Measurements from ENCODE around the gene SCN3B.

The SCN3B gene

DNA sequence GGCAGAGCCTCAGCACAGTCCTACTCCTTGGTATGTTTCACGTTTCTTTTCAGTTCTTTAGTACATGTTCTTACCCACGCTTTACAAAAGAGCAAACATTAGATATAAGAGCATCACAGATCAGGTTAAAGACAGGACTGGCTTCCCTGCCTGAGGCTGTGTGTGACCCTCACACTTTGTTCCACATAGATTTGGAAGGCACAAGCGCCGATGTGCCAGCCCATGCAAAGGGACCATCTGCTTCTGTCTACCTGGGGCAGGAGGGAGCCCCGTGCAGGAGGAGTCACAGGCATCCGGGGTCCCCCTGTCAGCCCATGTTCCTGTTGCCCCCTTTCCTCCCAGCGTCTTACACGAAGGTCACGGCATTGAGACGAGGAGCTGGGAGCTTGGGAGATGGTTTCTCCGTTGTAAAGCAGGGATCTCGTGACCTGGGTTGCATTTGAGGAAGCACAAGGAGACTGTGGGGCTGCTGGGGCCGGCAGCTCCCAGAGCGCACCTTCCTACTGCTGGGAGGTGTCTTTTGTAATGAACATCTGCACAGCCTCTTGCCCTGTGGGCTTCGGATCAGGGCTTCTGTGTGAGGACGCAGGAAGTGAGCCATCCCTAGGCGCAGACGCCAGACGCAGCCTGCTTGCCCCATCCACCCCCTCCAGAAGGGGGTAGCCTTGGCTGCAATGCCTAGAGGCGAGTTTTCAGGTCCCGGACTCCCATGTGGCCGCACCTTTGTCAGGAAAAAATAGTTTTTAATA is 72.6 kb downstream of the SCN3B start:
- Histone ChIP-seq H3K4me3 (ENCODE audit: low read depth in 1 of 2, low read length in 1 of 2) (no peak overlapping the region), H3K36me3 (peaks cover 28% of the 10 kb centered on the region), H3K27me3 (no peaks in the 10 kb centered on the region), H3K27ac (no peak overlapping the region), H3K9me3 (no peaks in the 10 kb centered on the region), H3K4me1 (ENCODE audit: control insufficient read depth in 1 of 2, insufficient read depth in 1 of 2, low read depth in 1 of 2, low read length in 1 of 2) (peaks cover 2 to 10% of the 10 kb centered on the region in 2 experiments)
- TF ChIP-seq, protein P1, sequence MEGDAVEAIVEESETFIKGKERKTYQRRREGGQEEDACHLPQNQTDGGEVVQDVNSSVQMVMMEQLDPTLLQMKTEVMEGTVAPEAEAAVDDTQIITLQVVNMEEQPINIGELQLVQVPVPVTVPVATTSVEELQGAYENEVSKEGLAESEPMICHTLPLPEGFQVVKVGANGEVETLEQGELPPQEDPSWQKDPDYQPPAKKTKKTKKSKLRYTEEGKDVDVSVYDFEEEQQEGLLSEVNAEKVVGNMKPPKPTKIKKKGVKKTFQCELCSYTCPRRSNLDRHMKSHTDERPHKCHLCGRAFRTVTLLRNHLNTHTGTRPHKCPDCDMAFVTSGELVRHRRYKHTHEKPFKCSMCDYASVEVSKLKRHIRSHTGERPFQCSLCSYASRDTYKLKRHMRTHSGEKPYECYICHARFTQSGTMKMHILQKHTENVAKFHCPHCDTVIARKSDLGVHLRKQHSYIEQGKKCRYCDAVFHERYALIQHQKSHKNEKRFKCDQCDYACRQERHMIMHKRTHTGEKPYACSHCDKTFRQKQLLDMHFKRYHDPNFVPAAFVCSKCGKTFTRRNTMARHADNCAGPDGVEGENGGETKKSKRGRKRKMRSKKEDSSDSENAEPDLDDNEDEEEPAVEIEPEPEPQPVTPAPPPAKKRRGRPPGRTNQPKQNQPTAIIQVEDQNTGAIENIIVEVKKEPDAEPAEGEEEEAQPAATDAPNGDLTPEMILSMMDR (IDR thresholded peaks at IDR 0.05) = no peak

DNA sequence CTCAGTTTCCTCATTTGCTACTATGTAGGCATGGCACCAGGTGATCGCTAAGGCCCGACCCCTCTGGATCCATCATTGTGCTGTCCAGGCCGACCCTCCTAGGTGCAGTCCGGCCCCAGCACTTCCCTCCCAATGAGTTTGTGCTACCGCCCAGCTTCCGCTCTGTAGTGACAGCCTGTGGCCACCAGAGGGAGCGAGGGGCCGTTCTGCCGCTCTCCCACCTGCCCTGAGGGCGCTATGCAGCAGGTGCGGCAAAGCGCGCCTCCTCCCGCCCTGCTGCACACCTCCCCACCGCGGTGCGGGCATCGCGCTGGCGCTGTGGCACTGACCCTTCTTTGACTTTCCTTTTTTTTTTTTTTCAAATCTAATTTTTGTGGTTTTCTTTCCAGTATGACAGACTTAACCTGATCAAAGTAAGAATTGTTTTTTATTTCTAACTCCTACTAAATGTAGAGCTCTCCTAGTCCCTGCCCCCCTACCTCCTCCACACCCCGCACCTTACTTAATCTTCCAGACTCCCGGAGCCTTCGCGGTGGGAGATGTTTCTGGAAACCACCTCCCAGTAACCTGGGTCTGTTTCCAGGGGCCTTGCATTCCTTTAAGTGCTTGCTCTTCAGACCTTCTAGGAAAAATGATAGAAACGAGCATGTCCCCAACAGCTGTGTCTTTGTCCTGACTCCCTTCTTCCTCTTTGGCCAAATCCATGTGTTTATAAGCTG is 73.7 kb downstream of the SCN3B start:
- no peaks in the 10 kb centered on the region for H3K27me3 ChIP-seq
- TF ChIP-seq, protein P1 (IDR thresholded peaks at IDR 0.05) = peak; percentile 90
- no peak overlapping the region for H3K27ac ChIP-seq
- H3K9me3 ChIP-seq = no peaks in the 10 kb centered on the region
- peaks cover 19% of the 10 kb centered on the region for H3K36me3 ChIP-seq
- peaks cover 13 to 16% of the 10 kb centered on the region in 2 experiments for H3K4me1 ChIP-seq (ENCODE audit: control insufficient read depth in 1 of 2, insufficient read depth in 1 of 2, low read depth in 1 of 2, low read length in 1 of 2)
- H3K4me3 ChIP-seq (ENCODE audit: low read depth in 1 of 2, low read length in 1 of 2) = no peak overlapping the region

- no peaks in the 10 kb centered on the region for H3K27me3 ChIP-seq
- H3K27ac ChIP-seq = no peak overlapping the region
- no peak overlapping the region for H3K4me3 ChIP-seq (ENCODE audit: low read depth in 1 of 2, low read length in 1 of 2)
- peaks cover 13 to 16% of the 10 kb centered on the region in 2 experiments for H3K4me1 ChIP-seq (ENCODE audit: control insufficient read depth in 1 of 2, insufficient read depth in 1 of 2, low read depth in 1 of 2, low read length in 1 of 2)
- H3K36me3 ChIP-seq = peaks cover 14% of the 10 kb centered on the region
- H3K9me3 ChIP-seq = no peaks in the 10 kb centered on the region
- TF ChIP-seq, protein P1 (IDR thresholded peaks at IDR 0.05) = no peak
Observed at GRCh38 chr11:123580137-123580536, 74.3 kb downstream of the SCN3B start.

DNA sequence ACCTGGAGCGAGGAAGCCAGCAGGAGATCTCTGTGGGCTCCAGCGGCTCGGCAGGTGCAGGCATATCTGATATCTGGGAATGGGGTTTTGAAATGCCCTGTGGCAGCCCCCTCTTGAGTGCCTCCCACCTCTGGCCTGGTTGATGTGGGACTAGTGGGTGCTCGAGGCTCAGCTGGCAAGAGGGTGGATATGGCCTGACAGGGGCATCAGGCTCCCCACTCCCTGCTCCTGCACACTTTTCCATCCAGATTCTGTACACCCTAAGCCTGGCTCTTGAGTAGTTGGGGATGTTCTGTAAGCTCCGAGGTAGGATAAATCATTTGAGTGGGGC is 75.0 kb downstream of the SCN3B start:
- TF ChIP-seq, protein P1 (IDR thresholded peaks at IDR 0.05) = no peak
- H3K36me3 ChIP-seq = peaks cover 12% of the 10 kb centered on the region

More for the DNA sequence above, 75.0 kb downstream of the SCN3B start:
- Histone ChIP-seq H3K27ac (no peak overlapping the region), H3K9me3 (no peaks in the 10 kb centered on the region), H3K27me3 (no peaks in the 10 kb centered on the region), H3K4me1 (ENCODE audit: control insufficient read depth in 1 of 2, insufficient read depth in 1 of 2, low read depth in 1 of 2, low read length in 1 of 2) (peaks cover 13 to 16% of the 10 kb centered on the region in 2 experiments), H3K4me3 (ENCODE audit: low read depth in 1 of 2, low read length in 1 of 2) (no peak overlapping the region)

Data from neutrophil (primary cell).